SK-MEL-5 (cell line): ENCODE results near the gene HSDL1. TPM values are rescaled to one million over a fixed set of nuclear protein-coding genes. Genes with fewer than 3 reads are reported as not detected.
"Not testable (repeated sequence)": the region's sequence is repeated elsewhere in the genome, so short reads cannot be mapped to it uniquely, and the experiment has no call there.

Source experiments
- DNase-seq: peaks from one replicate; pipeline ENCODE4 v3.0.0-alpha.2; 2016; ENCODE audit warnings: low read depth, low spot score
- in situ Hi-C: cut with HindIII; loops from 2 replicates; pipeline ENCODE4 v1.10.0; 2016; ENCODE audit warnings: low sequenced_read_pairs, high pct_unique_total_duplicates, low pct_unique_long_range_greater_than_20kb
- total RNA-seq: library from RNA; depleted of rRNA; stranded (reverse); fragments of >200 nt; shearing (Covaris generic); gene quantifications from 2 replicates; pipeline ENCODE4 v1.2.3, GENCODE V29; 2014

Gene HSDL1
- total RNA-seq, 1 experiment from 2014 or later, result 42.0 TPM

DNA sequence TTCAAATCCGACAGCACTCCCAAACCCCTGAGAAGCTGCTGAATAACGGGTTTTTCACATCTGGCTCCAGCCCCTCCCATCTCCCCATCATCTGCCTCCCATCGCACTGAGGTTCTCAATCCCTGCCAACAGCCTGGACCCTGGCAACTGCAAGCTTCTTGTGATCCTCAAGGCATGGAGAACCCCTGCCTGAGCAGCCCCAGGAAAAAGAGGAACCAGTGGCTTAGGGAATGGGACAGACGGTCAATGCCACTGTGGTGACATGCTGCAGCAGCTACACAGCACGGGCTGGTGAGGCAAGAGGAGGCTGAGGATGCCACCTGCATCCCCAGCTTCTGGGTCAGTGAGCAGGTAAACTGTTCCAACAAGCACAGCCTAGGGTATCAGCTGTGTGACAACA, 25.0 kb downstream of the HSDL1 start:
- in situ Hi-C loops, result no loop called here
- no peak for DNase-seq

DNA sequence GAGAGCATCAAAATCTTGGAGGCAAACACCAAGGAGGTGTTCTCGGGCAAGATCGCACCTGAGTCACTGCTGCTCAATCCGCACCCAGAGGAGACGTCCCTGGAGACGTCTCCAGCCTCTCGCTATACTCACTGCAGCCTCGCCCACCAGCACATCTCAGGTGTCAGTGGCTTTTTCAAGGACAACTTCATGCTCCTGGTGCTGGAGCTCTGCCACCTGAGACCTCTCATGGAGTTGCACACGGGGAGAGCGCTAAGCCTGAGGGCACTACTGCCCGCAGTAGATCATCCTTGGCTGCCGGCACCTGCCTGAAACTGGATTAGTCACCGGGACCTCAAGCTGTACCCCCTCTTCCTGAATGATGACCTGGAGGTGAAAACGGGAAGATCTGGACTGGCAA, 25.6 kb downstream of the HSDL1 start:
- in situ Hi-C loops, result no loop called here
- no peak for DNase-seq

DNA sequence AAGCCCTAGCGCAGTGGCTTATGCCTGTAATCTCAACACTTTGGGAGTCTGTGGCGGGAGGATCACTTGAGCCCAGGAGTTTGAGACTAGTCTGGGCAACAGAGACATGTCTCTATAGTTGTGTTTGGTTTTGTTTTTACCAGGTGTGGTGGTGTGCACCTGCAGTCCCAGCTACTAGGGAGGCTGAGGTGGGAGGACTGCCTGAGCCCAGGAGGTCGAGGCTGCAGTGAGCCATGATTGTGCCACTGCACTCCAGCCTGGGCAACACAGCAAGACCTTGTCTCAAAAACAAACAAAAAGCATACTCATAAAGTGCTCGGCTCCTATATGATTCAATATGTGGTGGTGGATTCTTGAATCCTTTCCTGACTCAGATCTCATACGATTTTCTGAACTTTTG, 26.7 kb downstream of the HSDL1 start:
- in situ Hi-C loops, DNase-seq: not testable (repeated sequence)

DNA sequence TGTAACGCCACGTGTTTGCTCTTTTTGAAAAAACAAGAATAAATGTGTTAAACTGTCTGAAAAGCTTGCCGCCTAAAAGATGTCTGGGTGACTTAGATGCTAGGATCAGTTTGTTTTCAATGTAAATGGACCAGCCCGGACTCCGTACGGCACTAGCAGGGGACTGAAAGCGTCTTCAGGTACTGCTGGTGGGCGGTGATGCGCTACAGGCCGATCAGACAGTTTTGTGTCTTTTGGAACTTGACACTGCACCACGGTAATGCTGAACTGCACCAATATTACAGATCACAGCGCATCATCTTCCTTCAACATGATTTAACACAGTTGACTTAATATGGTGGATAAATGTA, 27.5 kb downstream of the HSDL1 start:
- in situ Hi-C loops, result no loop called here
- no peak for DNase-seq

DNA sequence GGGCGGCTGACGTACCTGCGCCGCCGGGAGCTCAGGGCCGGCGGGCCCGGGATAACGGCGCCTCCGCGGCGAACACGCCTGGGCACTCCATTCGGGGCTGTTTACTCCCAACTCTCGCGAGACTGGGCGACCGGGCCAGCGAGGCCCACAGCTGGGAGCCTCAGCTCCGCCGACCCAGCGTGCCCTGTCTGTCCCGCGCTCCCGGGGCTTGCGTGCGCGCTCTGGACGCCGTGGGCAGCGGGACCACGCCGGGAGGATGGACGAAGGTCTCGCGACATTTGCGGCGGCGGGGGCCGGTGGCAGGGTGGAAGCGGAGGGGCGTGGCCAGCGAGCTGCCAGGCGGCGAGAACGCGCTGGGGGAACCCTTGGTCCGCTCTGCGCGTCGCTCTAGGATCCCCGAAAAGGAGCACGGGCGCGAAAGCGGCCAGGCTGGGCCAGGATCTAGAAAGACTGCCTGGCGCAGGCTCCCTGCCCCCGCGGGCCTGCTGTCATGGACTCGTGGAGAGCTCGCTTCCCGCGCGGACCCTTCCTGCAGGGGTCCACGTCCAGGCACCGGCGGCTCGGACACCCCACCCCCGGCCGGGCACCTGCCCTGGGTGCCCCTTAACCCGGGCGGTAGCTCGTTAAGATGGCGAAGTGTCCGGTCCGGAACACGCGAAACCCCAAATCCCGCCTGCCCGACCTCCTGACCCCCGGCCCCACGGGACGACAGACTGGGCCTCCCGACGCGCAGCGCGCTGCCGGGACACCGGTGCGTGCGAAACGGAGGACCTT, 28.1 kb downstream of the HSDL1 start, which contains the start of gene MBTPS1:
Gene MBTPS1, minus strand, starts transcription at position 223 of the 774 bp plus-strand sequence. CDS start 15,159 bp downstream, outside the sequence.
- DNase-seq, result peak; percentile 96
- in situ Hi-C loops, result no loop called here

DNA sequence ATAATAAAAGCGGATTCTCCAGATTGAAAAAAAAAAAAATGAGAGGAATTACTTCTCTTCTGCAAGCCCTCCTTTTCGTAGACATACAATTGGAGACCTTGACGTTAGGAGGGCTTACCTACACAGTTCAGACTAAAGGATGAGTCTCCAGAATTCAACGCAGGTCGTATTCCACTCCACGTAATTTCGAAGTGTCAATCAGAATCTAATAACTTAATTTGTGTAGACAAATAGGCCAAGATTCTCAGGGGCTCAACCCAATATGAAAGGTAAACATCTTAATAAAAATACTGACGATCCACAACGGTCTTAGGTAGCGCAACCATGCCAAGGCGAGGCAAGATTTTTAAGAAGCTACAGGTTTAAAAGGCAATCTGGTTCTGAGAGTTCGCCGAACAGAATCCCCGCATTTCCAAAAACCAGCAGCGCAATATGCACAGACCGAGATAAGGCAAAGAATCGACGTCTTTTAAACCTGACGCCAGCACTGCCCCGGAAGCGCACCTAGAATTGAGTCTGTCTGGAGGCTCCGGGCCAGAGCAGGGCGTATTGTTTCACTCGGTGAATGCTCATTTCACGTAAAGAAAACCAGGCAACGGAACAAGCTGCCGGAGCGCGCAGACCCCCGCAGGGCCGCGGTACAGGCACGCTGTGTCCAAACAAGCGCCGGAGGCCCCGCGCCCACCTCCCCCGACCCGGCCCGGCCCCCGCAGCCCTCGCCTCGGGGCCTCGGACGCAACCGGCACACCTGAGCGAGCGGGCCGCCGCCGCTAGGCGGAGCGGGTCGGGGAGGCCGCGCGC, 28.9 kb downstream of the HSDL1 start:
- peak; percentile 20 for DNase-seq

DNA sequence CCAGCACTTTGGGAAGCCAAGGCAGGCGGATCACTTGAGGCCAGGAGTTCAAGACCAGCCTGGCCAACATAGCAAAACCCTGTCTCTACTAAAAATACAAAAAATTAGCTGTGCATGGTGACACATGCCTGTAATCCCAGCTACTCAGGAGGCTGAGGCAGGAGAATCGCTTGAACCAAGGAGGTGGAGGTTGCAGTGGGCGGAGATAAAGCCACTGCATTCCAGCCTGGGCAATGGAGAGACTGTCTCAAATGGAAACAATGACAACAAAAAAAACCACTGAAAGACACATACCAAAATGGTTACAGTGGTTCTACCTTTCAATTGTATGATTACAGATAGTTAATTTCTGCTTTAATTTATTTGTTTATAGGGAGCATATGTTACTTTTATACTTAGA, 33.0 kb downstream of the HSDL1 start:
- DNase-seq, result not testable (repeated sequence)

More for the DNA sequence above, 28.9 kb downstream of the HSDL1 start:
- in situ Hi-C loops, result no loop called here

DNA sequence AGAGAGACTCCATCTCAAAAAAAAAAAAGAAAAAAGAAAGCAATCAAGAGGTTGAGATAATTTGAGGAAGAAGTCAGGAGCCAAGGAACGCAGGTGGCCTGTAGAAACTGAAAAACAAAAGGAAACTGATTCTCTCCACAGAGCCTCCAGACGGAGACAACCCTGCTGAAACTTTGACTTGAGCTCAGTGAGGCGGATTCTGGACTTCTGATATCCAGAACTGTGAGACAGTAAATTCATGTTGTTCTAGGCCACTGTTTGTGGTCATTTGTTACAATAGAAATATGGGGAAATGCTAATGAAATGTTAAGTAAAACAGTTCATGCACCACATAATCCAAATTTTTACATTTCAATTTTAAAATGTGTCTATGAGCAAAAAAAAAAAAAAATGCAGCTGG, 33.5 kb downstream of the HSDL1 start:
- in situ Hi-C loops, result no loop called here
- no peak for DNase-seq

More for the DNA sequence above, 33.0 kb downstream of the HSDL1 start:
- in situ Hi-C loops, result not testable (repeated sequence)

DNA sequence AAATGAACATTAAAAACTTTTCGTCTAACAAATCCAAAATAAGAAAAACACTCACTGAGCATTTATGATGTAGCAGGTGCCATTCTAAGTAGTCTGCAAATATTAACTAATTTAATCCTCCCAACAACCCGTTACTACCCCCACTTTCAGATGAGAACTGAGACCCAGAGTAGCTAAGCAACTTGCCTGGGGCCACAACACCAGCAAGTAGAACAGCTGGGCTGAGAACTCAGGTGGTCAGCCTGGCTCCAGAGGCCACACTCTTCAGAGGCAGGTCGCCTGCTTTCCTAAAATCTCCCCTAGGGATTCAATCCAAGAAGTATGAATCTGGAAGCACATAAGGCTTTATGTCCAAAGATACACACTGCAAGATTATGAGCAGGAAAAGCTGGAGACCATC, 34.5 kb downstream of the HSDL1 start:
- in situ Hi-C loops, result no loop called here
- DNase-seq, result no peak

DNA sequence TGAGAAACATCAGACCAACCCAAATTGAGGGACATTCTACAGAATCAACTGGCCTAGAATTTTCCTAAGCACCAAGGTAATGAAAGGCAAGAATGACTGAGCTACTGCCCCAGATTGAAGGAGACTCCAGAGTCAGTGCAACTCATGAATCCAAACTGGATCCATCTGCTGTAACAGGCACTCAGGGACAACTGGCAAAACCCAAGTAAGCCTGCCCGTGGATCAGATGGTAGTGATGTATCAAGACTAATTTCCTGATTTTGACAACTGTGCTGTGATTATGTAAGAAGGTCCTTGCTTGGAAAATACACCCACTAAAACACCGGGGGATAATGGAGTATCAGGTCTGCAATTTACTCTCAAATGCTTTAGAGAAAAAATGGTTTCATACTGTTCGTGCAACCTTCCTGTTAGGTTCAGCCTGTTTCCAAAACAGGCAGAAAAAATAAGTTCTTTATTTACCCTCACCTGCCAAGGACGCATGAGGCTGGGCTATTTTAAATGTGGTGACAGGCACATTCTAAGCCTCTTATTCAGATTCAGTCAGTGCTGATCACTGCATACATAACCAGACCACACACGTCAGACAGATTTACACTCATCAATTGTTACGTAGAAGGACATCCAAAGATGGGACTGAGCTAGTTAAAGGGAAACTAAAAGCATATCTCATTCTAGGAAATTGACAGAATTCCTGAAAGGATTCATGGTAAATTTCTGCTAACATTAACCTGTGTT, 35.2 kb downstream of the HSDL1 start:
- DNase-seq, result no peak
- in situ Hi-C loops, result no loop called here

DNA sequence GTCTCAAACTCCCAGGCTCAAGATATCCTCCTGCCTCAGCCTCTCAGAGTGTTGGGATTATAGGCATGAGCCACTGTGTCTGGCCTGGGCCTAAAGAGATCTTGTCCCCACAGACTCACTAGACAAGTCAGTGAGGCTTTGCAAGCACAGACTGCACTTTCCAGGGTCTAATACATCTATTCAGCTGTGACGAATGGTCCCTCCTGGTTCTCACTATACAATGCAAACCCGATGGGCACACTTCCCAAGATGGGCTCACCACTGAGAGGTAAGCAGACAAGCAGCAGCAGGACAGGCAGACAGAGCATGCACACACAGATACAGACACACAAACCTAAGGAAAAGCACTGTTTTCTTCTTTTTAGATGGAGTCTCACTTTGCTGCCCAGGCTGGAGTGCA, 37.1 kb downstream of the HSDL1 start:
- no peak for DNase-seq
- in situ Hi-C loops, result no loop called here

DNA sequence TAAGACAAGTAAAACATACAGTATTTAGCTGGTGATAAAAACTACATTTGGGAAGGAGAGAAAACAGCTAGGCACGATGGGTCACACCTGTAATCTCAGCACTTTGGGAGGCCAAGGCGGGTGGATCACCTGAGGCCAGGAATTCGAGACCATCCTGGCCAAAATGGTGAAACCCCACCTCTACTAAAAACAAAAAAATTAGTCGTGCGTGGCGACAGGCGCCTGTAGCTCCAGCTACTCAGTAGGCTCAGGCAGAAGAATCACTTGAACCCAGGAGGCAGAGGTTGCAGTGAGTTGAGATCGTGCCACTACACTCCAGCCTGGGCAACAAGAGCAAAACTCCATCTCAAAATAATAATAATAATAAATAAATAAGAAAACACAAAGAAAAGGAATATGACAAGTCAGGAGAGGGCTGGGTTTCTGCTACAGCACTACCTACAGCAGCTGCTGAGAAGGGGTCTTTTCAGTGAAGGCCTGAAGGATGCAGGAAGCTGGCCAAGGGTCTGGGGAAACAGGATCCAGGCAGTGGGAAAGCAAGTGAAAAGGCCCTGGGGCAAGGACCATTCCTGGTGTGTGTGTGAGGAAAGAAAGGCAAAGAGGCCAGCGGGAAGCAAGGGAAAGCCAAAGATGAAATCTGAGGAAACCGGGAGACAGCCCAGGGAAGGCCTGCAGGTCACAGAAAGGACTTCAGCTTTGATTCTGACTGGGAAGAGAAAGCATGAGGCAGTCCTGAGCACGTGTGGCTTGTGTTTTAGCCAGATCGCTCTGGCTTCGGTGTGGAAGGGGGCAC, 38.8 kb downstream of the HSDL1 start:
- DNase-seq, result no peak
- in situ Hi-C loops, result no loop called here

DNA sequence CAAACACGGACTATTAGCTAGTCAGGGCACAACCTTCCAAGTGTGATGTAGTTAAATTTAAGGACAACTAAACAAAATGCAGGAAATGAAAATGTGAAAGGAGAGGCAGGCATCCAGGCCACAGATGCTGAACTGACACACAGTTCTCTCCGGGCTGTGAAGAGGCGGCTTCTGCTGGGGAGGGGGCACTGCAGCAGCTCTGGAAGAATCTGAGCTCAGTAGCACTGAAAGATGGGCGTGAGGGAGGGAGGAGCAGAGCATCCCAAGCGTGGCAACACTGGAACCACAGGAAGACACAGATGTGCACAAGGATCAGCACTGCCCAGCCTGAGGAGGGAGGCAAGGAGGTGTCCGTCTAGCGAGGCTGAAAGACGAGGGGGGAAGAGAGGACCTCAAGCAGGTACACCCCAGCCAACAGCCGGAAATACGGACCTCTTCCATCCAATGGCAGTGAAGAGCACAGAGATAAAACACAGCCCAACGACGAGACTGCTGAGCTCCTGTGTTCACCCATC, 39.6 kb downstream of the HSDL1 start:
- in situ Hi-C loops, result no loop called here
- DNase-seq, result no peak

DNA sequence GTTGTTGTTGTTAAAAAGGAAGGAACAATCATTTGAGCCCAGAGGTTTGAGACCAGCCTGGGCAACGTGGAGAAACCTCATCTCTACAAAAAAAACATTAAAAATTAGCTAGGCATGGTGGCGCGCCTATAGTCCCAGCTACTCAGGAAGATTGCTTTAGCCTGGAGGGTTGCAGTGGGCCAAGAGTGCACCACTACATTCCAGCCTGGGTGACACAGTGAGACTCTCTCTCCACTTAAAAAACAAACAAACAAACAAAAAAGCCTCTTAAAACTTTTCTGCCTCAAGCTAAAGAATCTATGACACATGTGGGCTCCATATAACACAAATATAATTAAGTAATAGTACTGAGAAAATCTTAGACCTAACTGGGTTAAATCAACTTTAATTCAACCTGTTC, 40.7 kb downstream of the HSDL1 start:
- in situ Hi-C loops, result no loop called here
- no peak for DNase-seq

DNA sequence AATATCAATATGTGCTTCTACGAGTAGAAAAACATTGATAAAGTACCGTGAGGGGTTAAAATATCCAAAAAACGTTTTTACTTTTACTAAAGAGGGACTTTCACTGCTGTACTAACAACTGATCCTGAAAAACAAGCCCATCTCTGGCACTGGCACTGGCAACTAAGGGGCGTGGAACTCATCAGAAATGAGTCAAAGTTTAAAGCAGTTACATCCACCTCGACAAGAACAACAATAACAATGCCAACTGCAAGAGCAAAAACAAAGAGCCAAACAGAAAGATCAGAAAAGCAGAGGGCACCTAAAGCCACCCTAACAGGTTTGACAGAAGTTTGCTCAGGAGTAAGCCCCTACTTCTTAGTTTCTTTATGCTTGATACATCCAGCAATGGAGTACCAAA, 41.3 kb downstream of the HSDL1 start:
- in situ Hi-C loops, result no loop called here
- no peak for DNase-seq

DNA sequence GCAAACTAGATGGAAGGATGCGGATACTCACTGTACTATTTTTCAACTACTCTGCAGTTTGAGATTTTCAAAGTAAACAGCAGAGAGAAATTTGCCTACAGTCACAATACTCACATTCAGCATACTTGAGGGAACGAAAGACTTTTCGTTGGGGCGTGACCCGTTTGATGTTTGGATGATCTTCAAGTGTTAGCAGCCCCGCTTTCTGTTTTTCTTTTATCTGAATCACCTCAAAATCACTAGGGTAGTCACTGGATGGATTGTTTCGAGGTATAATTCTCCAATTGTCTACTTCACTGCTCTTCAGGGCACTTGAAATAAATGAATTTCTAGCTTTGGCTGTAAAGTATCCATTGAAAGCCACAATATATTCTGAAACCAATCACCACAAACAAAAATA, 46.0 kb downstream of the HSDL1 start:
- no peak for DNase-seq
- in situ Hi-C loops, result no loop called here

DNA sequence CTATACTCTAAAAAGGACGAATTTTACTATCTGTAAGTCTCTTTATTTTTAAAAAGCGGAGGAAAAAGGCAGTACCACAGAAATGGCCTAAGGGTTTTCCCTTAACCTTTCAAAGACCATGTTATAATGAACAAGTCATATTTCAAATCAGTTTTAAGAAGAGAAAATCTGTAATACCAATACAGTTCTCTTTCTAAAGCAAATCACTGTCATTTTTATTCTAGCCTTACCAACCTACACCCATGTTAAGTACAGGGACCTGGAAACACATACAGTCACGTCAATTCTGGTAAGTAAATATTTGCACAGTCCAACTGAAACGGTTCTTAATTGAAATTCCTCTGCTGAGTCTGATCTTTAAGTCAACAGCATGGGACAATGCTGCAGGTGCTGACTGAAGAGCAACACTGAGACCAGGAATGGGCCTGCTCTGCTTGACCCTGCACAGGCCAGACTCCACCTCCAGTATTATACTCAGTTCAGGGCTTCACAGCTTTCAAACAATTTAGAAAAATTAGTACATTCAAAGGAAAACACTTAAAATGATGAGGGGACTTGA, 48.5 kb downstream of the HSDL1 start:
- in situ Hi-C loops, result no loop called here
- DNase-seq, result no peak
